Measurements from ENCODE around the gene AMH.

DNA sequence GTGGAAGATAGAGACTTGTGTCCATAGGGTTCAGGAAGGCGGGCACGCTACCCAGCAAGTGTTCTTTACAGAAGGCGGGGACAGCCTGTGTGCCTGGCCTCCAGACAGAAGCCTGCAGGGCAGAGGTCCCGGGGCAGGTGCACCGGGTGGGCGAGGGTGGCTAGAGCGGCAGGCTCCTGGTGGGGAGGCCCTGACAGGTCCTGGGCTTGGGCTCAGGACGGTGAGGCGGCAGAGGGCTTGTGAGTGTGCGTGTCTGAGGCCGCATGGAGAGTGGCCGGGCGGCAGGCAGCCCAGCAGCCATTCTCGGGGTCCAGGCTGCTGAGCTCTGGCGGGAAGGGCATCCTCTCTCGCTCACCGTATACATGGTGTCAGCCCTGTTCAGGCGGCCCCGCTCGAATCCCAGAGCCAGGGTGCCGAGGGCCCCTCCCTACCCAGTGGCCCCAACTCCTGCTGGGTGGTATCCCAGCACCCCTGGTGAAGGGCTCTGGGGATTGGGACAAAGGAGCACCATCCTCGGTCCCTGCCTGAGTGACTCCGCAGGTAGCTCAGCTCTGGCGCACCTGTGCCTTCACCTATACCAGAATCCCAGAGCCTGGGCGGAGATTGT is 3.0 kb upstream of the AMH start:
- TF ChIP-seq, protein P1, sequence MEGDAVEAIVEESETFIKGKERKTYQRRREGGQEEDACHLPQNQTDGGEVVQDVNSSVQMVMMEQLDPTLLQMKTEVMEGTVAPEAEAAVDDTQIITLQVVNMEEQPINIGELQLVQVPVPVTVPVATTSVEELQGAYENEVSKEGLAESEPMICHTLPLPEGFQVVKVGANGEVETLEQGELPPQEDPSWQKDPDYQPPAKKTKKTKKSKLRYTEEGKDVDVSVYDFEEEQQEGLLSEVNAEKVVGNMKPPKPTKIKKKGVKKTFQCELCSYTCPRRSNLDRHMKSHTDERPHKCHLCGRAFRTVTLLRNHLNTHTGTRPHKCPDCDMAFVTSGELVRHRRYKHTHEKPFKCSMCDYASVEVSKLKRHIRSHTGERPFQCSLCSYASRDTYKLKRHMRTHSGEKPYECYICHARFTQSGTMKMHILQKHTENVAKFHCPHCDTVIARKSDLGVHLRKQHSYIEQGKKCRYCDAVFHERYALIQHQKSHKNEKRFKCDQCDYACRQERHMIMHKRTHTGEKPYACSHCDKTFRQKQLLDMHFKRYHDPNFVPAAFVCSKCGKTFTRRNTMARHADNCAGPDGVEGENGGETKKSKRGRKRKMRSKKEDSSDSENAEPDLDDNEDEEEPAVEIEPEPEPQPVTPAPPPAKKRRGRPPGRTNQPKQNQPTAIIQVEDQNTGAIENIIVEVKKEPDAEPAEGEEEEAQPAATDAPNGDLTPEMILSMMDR (conservative IDR thresholded peaks at IDR 0.05; ENCODE audit: low read length), result no peak
- no peak for TF ChIP-seq EZH2phosphoT487 (IDR thresholded peaks at IDR 0.05; ENCODE audit: borderline replicate concordance)

Measured in Loucy (cell line).